ENCODE measurements around the gene TSKS. TPM values are rescaled to one million over a fixed set of nuclear protein-coding genes. Genes with fewer than 3 reads are reported as not detected.

The TSKS gene
- not detected in 2 replicates for total RNA-seq (2014; rRNA removed; shearing (Covaris generic))

GRCh38 chr19:49763230-49763629 is at the start of gene TSKS:
Gene TSKS (minus strand): TSS chr19:49763306. CDS start chr19:49763247, 59 bp downstream.
- no peak for DNase-seq (ENCODE audit: low read depth)

GRCh38 chr19:49812452-49812996 is 49.4 kb upstream of the TSKS start:
- DNase-seq (ENCODE audit: low read depth): no peak

- no peak for DNase-seq (ENCODE audit: low read depth)
Measured at GRCh38 chr19:49811328-49811727, 48.2 kb upstream of the TSKS start.

- DNase-seq (ENCODE audit: low read depth): no peak
Measured at GRCh38 chr19:49809941-49810389, 46.9 kb upstream of the TSKS start.

- peak; percentile 45 for DNase-seq (ENCODE audit: low read depth)
Measured at GRCh38 chr19:49809160-49809940, 46.2 kb upstream of the TSKS start.

GRCh38 chr19:49808711-49809159 is 45.6 kb upstream of the TSKS start:
- peak; percentile 90 for DNase-seq (ENCODE audit: low read depth)

GRCh38 chr19:49807904-49808675 is 45.0 kb upstream of the TSKS start:
- DNase-seq (ENCODE audit: low read depth): no peak

GRCh38 chr19:49807058-49807903 is 44.2 kb upstream of the TSKS start:
- DNase-seq (ENCODE audit: low read depth): no peak

GRCh38 chr19:49806620-49806959 is 43.5 kb upstream of the TSKS start:
- no peak for DNase-seq (ENCODE audit: low read depth)

- no peak for DNase-seq (ENCODE audit: low read depth)
Measured at GRCh38 chr19:49805822-49806619, 42.9 kb upstream of the TSKS start.

GRCh38 chr19:49803529-49803856 is 40.4 kb upstream of the TSKS start:
- DNase-seq (ENCODE audit: low read depth): no peak

GRCh38 chr19:49802836-49803528 is 39.9 kb upstream of the TSKS start:
- no peak for DNase-seq (ENCODE audit: low read depth)

- DNase-seq (ENCODE audit: low read depth): peak; percentile 74
Measured at GRCh38 chr19:49801966-49802661, 39.0 kb upstream of the TSKS start.

GRCh38 chr19:49801401-49801888 is 38.3 kb upstream of the TSKS start:
- DNase-seq (ENCODE audit: low read depth): no peak

- no peak for DNase-seq (ENCODE audit: low read depth)
Measured at GRCh38 chr19:49800771-49801170, 37.7 kb upstream of the TSKS start.

- DNase-seq (ENCODE audit: low read depth): no peak
Measured at GRCh38 chr19:49799798-49800376, 36.8 kb upstream of the TSKS start.

GRCh38 chr19:49799271-49799797 is 36.2 kb upstream of the TSKS start:
- DNase-seq (ENCODE audit: low read depth): no peak

- no peak for DNase-seq (ENCODE audit: low read depth)
Measured at GRCh38 chr19:49798574-49798973, 35.5 kb upstream of the TSKS start.

- DNase-seq (ENCODE audit: low read depth): no peak
Measured at GRCh38 chr19:49795615-49796014, 32.5 kb upstream of the TSKS start.
